ENCODE results near the gene PSPH. TPM values are rescaled to one million over a fixed set of nuclear protein-coding genes. Genes with fewer than 3 reads are reported as not detected.

PSPH gene
- total RNA-seq, 2 donors from 2014 or later = 8.0 to 11.6 TPM

DNA sequence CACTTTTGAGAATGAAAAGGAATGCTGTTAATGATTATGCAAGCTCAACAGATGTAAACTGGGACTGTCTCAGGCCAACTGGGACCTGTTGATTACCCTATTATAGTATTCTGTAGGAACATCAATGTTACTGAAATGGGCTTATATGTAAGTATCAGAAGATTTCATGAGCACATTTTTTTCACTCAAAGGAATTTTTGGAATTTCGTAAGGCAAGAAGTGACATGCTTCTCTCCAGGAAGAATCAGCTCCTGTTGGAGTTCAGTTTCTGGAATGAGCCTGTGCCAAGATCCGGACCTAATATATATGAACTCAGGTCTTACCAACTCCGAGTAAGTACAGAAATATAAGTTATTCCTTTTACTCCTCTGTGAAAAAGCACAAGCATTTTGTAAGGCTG is 67.7 kb downstream of the PSPH start:
- TF ChIP-seq, protein P1, sequence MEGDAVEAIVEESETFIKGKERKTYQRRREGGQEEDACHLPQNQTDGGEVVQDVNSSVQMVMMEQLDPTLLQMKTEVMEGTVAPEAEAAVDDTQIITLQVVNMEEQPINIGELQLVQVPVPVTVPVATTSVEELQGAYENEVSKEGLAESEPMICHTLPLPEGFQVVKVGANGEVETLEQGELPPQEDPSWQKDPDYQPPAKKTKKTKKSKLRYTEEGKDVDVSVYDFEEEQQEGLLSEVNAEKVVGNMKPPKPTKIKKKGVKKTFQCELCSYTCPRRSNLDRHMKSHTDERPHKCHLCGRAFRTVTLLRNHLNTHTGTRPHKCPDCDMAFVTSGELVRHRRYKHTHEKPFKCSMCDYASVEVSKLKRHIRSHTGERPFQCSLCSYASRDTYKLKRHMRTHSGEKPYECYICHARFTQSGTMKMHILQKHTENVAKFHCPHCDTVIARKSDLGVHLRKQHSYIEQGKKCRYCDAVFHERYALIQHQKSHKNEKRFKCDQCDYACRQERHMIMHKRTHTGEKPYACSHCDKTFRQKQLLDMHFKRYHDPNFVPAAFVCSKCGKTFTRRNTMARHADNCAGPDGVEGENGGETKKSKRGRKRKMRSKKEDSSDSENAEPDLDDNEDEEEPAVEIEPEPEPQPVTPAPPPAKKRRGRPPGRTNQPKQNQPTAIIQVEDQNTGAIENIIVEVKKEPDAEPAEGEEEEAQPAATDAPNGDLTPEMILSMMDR (IDR thresholded peaks at IDR 0.05) = no peak
- Histone ChIP-seq H3K4me1 (no peaks in the 10 kb centered on the region), H3K27me3 (no peaks in the 10 kb centered on the region), H3K27ac (no peak overlapping the region), H3K36me3 (peaks cover 95% of the 10 kb centered on the region), H3K4me3 (no peak overlapping the region), H3K9me3 (no peaks in the 10 kb centered on the region)
- DNase-seq (ENCODE audit: low spot score) = no peak

DNA sequence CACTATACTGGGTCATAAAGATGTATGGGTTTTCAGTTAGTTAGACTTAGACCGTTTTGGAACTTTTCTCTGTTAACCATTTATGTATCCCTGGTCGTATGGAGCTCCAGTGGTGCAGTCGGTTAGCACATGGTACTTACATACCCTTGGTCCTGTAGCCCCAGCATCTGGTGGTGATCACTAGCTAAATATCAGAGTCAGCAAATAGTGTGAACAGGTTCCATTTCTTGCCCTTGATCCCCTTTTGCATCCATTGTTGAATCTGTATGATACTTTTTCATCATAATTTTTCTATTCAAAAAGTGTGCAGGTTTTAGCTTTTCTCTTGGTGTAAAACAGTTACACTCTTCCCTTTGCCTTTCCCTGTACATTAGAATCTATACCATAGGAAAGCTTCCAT is 71.0 kb downstream of the PSPH start:
- Histone ChIP-seq H3K27ac (no peak overlapping the region), H3K27me3 (no peaks in the 10 kb centered on the region), H3K9me3 (no peaks in the 10 kb centered on the region), H3K4me1 (peaks cover 0 to 6% of the 10 kb centered on the region in 2 donors), H3K4me3 (no peak overlapping the region), H3K36me3 (peaks cover 67% of the 10 kb centered on the region)
- TF ChIP-seq, protein P1 (IDR thresholded peaks at IDR 0.05) = no peak
- no peak for DNase-seq (ENCODE audit: low spot score)

DNA sequence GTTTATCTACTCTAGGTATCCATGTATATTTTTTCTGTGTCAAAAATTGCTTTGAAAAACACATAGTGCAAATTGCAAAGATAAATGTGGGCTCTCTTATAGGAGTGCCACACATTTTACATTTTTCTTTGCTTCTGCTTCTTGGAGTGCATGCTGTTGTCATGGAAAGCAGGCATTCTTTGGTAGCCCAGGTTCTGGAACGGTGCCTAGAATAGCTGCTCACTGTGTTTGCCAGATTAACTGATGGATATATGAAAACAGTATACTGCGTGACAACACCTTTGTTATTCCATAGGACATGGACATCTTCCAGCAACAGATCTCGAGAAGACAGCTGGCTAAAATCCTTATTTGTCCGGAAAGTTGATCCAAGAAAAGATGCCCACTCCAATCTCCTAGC is 73.4 kb downstream of the PSPH start:
- H3K36me3 ChIP-seq = peaks cover 42% of the 10 kb centered on the region
- no peak overlapping the region for H3K4me3 ChIP-seq
- DNase-seq (ENCODE audit: low spot score) = no peak
- TF ChIP-seq, protein P1 (IDR thresholded peaks at IDR 0.05) = no peak
- peaks cover 0 to 13% of the 10 kb centered on the region in 2 donors for H3K4me1 ChIP-seq
- no peak overlapping the region for H3K27ac ChIP-seq
- no peaks in the 10 kb centered on the region for H3K9me3 ChIP-seq
- no peaks in the 10 kb centered on the region for H3K27me3 ChIP-seq

DNA sequence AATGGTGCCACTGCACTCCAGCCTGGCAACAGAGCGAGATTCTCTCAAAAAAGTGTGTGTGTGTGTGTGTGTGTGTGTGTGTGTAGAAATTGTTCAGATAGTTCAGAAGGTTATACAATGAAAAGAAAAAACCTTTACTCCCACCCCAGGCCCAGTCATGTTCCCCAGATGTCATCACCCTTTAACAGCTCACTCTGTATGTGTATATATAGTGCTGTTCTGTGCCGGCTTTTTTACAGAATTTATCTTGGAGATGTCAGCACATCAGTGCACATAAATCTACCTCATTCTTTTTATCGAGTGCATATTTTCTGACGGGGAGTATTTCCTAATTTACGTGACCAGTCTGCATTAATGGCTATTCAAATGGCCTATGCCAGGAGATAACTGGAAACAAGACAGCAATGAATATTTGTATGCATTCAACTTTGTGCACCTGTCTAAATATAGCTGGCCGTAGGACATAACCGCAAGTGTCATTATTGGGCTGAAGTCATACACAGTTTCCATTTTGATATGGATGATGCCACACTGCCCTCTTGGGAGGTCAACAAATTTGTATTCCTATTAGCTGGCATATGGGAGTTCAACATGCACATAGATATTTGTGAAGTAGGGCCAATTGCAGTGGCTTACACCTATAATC is 75.1 kb downstream of the PSPH start:
- peak overlapping the region; percentile 59 to 74 for H3K27ac ChIP-seq
- TF ChIP-seq, protein P1 (IDR thresholded peaks at IDR 0.05) = no peak
- no peaks in the 10 kb centered on the region for H3K27me3 ChIP-seq
- peaks cover 25% of the 10 kb centered on the region for H3K36me3 ChIP-seq
- no peak for DNase-seq (ENCODE audit: low spot score)
- peaks cover 0 to 18% of the 10 kb centered on the region in 2 donors for H3K4me1 ChIP-seq
- no peak overlapping the region for H3K4me3 ChIP-seq
- H3K9me3 ChIP-seq = no peaks in the 10 kb centered on the region

DNA sequence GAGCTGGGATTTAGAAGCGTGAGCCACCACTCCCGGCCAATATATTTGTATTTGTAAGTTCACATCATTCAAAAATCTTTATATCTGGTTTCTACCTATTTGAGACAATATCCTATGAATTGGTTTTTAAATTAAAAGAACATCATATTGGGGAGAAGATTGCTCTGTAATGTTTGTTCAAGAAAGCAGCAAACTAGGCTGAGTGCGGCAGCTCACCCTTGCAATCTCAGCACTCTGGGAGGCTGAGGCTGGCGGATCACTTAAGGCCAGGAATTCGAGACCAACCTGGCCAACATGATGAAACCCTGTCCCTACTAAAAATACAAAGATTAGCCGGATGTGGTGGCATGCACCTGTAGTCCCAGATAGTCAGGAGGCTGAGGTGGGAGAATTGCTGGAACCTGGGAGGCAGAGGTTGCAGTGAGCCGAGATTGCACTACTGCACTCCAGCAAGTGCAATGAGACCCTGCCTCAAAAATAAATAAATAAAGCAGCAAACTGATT is 77.4 kb downstream of the PSPH start:
- peak overlapping the region in 1 of 2 donors; percentile 15 for H3K27ac ChIP-seq
- H3K36me3 ChIP-seq = peaks cover 5% of the 10 kb centered on the region
- no peak for DNase-seq (ENCODE audit: low spot score)
- no peaks in the 10 kb centered on the region for H3K27me3 ChIP-seq
- TF ChIP-seq, protein P1 (IDR thresholded peaks at IDR 0.05) = no peak
- no peaks in the 10 kb centered on the region for H3K9me3 ChIP-seq
- peaks cover 0 to 30% of the 10 kb centered on the region in 2 donors for H3K4me1 ChIP-seq
- H3K4me3 ChIP-seq = no peak overlapping the region

DNA sequence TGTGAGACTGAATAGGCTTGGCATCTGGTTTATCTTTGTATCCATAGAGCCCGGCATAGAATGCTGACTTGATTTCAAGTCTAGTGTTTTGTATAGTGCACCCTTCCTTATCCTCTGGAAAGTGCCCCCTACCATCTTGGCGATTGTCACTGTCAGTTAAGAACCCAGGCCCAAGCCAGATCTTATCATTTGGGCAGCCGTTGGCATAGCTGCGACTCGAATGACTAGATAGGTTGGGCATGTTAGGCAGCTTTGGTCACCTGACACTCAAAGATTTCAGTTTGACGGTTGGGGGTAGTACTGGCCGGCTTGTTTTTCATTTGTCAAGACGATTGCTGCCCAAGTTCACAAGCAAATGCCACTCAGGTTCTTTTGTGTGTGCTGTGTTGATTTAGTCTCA is 80.3 kb downstream of the PSPH start:
- Histone ChIP-seq H3K36me3 (no peaks in the 10 kb centered on the region), H3K4me3 (no peak overlapping the region), H3K9me3 (no peaks in the 10 kb centered on the region), H3K27me3 (no peaks in the 10 kb centered on the region), H3K4me1 (peaks cover 0 to 45% of the 10 kb centered on the region in 2 donors), H3K27ac (peak overlapping the region; percentile 65 to 87)
- TF ChIP-seq, protein P1 (IDR thresholded peaks at IDR 0.05) = no peak
- DNase-seq (ENCODE audit: low spot score) = no peak

Measured in right atrium auricular region (tissue), 2 donors.